B cell (primary cell): ENCODE data around the gene COLEC12.

Experiments
- EZH2 ChIP-seq: IDR thresholded peaks from 2 replicates; pipeline ENCODE4 v1.6.1; 2012; ENCODE audit warnings: borderline replicate concordance, low read depth, mild to moderate bottlenecking, moderate library complexity, low read length; ENCODE audit not compliant: insufficient read depth, poor library complexity, severe bottlenecking
- TF ChIP-seq, protein P1 (sequence below): fragments of 200-600 bp; IDR thresholded peaks from one replicate; pipeline ENCODE4 v1.8.0; 2022; ENCODE audit warnings: antibody characterized with exemption, mild to moderate bottlenecking

DNA sequence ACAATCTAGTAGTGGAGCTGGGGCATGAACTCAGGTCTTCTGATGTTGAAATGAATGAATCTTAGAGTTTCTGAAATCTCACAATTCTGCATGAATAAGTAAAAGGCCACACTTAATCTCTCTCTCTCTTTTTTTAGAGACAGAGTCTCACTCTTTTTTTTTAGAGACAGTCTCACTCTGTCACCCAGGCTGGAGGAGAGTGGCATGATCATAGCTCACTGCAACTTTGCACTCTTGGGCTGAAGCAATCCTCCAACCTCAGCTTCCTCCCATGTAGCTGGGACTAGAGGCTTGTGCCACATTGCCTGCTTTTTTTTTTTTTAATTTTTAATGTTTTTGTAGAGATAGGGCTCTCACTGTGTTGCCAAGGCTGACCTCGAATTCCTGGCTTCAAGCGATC lies 163.8 kb downstream of the COLEC12 start:
- TF ChIP-seq, protein P1, sequence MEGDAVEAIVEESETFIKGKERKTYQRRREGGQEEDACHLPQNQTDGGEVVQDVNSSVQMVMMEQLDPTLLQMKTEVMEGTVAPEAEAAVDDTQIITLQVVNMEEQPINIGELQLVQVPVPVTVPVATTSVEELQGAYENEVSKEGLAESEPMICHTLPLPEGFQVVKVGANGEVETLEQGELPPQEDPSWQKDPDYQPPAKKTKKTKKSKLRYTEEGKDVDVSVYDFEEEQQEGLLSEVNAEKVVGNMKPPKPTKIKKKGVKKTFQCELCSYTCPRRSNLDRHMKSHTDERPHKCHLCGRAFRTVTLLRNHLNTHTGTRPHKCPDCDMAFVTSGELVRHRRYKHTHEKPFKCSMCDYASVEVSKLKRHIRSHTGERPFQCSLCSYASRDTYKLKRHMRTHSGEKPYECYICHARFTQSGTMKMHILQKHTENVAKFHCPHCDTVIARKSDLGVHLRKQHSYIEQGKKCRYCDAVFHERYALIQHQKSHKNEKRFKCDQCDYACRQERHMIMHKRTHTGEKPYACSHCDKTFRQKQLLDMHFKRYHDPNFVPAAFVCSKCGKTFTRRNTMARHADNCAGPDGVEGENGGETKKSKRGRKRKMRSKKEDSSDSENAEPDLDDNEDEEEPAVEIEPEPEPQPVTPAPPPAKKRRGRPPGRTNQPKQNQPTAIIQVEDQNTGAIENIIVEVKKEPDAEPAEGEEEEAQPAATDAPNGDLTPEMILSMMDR = no peak
- TF ChIP-seq EZH2 = no peak
